GM19240 (cell line): ENCODE results near the gene TMED1.

Source experiments
- DNase-seq: peaks from one replicate; pipeline ENCODE4 v3.0.0; 2011; ENCODE audit warnings: low spot score; ENCODE audit not compliant: insufficient read length

The TMED1 gene

GRCh38 chr19:10811391-10812111 is 24.5 kb downstream of the TMED1 start:
- DNase-seq = no peak

GRCh38 chr19:10809651-10810285 is 26.2 kb downstream of the TMED1 start:
- DNase-seq = no peak

GRCh38 chr19:10808937-10809649 is 26.9 kb downstream of the TMED1 start:
- DNase-seq = no peak

- no peak for DNase-seq
These were observed 30.2 kb downstream of the TMED1 start for GRCh38 chr19:10805758-10806247.

GRCh38 chr19:10805065-10805757 is 30.8 kb downstream of the TMED1 start:
- no peak for DNase-seq

GRCh38 chr19:10803252-10803651 is 32.8 kb downstream of the TMED1 start:
- no peak for DNase-seq

GRCh38 chr19:10802479-10802878 is 33.5 kb downstream of the TMED1 start:
- no peak for DNase-seq

- no peak for DNase-seq
These were observed 35.5 kb downstream of the TMED1 start for GRCh38 chr19:10800488-10800887.

GRCh38 chr19:10797541-10798256 is 38.3 kb downstream of the TMED1 start:
- no peak for DNase-seq

- no peak for DNase-seq
These were observed 38.9 kb downstream of the TMED1 start for GRCh38 chr19:10797078-10797477.

GRCh38 chr19:10796653-10797052 is 39.4 kb downstream of the TMED1 start:
- no peak for DNase-seq

- no peak for DNase-seq
These were observed 46.1 kb downstream of the TMED1 start for GRCh38 chr19:10789866-10790265.

GRCh38 chr19:10788146-10788545 is 47.9 kb downstream of the TMED1 start:
- no peak for DNase-seq

- DNase-seq = no peak
These were observed 51.8 kb downstream of the TMED1 start for GRCh38 chr19:10784257-10784656.

- no peak for DNase-seq
These were observed 53.2 kb downstream of the TMED1 start for GRCh38 chr19:10782795-10783194.
